GM12892 (cell line): Measurements from ENCODE around the gene THAP7.

Source experiments
- DNase-seq: peaks from one replicate; pipeline ENCODE4 v3.0.0; 2011; ENCODE audit not compliant: insufficient read length
- FAIRE-seq: peaks from 2 replicates; lab custom pipeline; 2011; peaks lifted over from hg19 to GRCh38; lab: Jason Lieb, UNC
- POLR2A ChIP-seq: IDR thresholded peaks from 2 replicates; pipeline ENCODE4 v1.6.1; 2011; ENCODE audit warnings: low read depth, low read length, control low read depth
- POLR2AphosphoS5 ChIP-seq: IDR thresholded peaks from 2 replicates; pipeline ENCODE4 v1.6.1; 2011; ENCODE audit warnings: low read depth, low read length, control low read depth
- TAF1 ChIP-seq: IDR thresholded peaks from 2 replicates; pipeline ENCODE4 v1.6.1; 2011; ENCODE audit warnings: low read depth, mild to moderate bottlenecking, control low read depth, low read length, borderline replicate concordance

The THAP7 gene

GRCh38 chr22:21030032-21030431, 28.1 kb upstream of the THAP7 start:
- no peak for FAIRE-seq
- TF ChIP-seq POLR2AphosphoS5: no peak
- no peak for TF ChIP-seq TAF1
- TF ChIP-seq POLR2A: no peak
- no peak for DNase-seq

GRCh38 chr22:21029486-21030025, 27.6 kb upstream of the THAP7 start:
- FAIRE-seq: no peak
- no peak for DNase-seq
- no peak for TF ChIP-seq POLR2A
- no peak for TF ChIP-seq TAF1
- no peak for TF ChIP-seq POLR2AphosphoS5

GRCh38 chr22:21028277-21029251, 26.6 kb upstream of the THAP7 start:
- DNase-seq (no peak), FAIRE-seq (no peak)
- no peak for TF ChIP-seq POLR2AphosphoS5
- TF ChIP-seq TAF1: no peak
- no peak for TF ChIP-seq POLR2A

GRCh38 chr22:21026783-21027692, 25.1 kb upstream of the THAP7 start:
- no peak for FAIRE-seq
- DNase-seq: no peak
- TF ChIP-seq POLR2AphosphoS5 (no peak), POLR2A (no peak), TAF1 (no peak)

GRCh38 chr22:21025763-21026755, 24.1 kb upstream of the THAP7 start:
- FAIRE-seq (no peak), DNase-seq (no peak)
- TF ChIP-seq POLR2A (no peak), TAF1 (no peak), POLR2AphosphoS5 (no peak)

- FAIRE-seq: no peak
Measured at GRCh38 chr22:21025266-21025665, 23.3 kb upstream of the THAP7 start.

GRCh38 chr22:21022955-21023614, 21.2 kb upstream of the THAP7 start:
- no peak for DNase-seq
- TF ChIP-seq POLR2A (no peak), TAF1 (no peak), POLR2AphosphoS5 (no peak)
- no peak for FAIRE-seq

More at GRCh38 chr22:21025266-21025665, 23.3 kb upstream of the THAP7 start:
- TF ChIP-seq POLR2A (no peak), TAF1 (no peak), POLR2AphosphoS5 (no peak)
- DNase-seq: no peak

- DNase-seq (no peak), FAIRE-seq (no peak)
- TF ChIP-seq POLR2AphosphoS5 (no peak), POLR2A (no peak), TAF1 (no peak)
Measured at GRCh38 chr22:21022507-21022906, 20.6 kb upstream of the THAP7 start.

- TF ChIP-seq POLR2AphosphoS5 (no peak), TAF1 (no peak), POLR2A (no peak)
- FAIRE-seq (no peak), DNase-seq (peak; percentile 60)
Measured at GRCh38 chr22:21020802-21021429, 19.0 kb upstream of the THAP7 start.
